ENCODE results near the gene CCDC183.

DNA sequence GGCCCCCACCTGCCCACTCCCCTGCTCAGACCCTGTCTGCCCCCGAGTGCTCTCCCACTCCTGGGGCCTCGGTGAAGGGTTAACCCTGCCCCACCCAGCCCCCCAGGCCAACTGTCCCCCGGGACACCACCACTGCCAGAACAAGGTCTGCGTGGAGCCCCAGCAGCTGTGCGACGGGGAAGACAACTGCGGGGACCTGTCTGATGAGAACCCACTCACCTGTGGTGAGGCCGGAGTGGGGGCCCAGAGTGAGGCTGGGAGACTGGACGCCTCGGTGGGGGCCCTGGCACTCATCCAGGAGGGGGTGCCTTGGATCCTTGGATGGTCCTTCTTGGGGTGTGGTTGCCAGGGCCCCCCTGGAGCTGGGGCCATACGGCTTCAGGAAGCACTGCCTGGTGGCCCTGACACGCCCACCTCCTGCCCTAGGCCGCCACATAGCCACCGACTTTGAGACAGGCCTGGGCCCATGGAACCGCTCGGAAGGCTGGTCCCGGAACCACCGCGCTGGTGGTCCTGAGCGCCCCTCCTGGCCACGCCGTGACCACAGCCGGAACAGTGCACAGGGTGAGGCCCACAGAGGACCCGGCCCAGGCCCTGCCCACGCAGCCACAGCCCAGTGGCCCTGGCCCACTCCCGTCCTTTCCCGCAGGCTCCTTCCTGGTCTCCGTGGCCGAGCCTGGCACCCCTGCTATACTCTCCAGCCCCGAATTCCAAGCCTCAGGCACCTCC, 58.1 kb downstream of the CCDC183 start:
- TF ChIP-seq, protein P1, sequence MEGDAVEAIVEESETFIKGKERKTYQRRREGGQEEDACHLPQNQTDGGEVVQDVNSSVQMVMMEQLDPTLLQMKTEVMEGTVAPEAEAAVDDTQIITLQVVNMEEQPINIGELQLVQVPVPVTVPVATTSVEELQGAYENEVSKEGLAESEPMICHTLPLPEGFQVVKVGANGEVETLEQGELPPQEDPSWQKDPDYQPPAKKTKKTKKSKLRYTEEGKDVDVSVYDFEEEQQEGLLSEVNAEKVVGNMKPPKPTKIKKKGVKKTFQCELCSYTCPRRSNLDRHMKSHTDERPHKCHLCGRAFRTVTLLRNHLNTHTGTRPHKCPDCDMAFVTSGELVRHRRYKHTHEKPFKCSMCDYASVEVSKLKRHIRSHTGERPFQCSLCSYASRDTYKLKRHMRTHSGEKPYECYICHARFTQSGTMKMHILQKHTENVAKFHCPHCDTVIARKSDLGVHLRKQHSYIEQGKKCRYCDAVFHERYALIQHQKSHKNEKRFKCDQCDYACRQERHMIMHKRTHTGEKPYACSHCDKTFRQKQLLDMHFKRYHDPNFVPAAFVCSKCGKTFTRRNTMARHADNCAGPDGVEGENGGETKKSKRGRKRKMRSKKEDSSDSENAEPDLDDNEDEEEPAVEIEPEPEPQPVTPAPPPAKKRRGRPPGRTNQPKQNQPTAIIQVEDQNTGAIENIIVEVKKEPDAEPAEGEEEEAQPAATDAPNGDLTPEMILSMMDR (conservative IDR thresholded peaks at IDR 0.05 in 1 of 2, IDR thresholded peaks at IDR 0.05 in 1 of 2; ENCODE audit: extremely low read depth in 1 of 2, insufficient read depth in 1 of 2, low read depth in 1 of 2, low read length in 2 of 2): no peak
- TF ChIP-seq EZH2 (IDR thresholded peaks at IDR 0.05; ENCODE audit: borderline replicate concordance, low read length): no peak
